Fibroblast of villous mesenchyme (primary cell): ENCODE results near the gene FBXO46. TPM values are rescaled to one million over a fixed set of nuclear protein-coding genes. Genes with fewer than 3 reads are reported as not detected.

Experiments used
- DNase-seq: peaks from one replicate; pipeline ENCODE4 v3.0.0-alpha.2; 2010; ENCODE audit warnings: low read depth
- H3K4me3 ChIP-seq: 2 replicates; pipeline ENCODE4 v1.5.1; 2011; ENCODE audit warnings: low read depth, mild to moderate bottlenecking, low read length
- CTCF ChIP-seq: IDR thresholded peaks from 2 replicates; pipeline ENCODE4 v1.5.1; 2012; ENCODE audit warnings: low read depth, mild to moderate bottlenecking, low read length; ENCODE audit not compliant: insufficient read depth
- total RNA-seq: library from RNA; depleted of rRNA; stranded (reverse); fragments of >200 nt; gene quantifications from 2 replicates; pipeline ENCODE4 v1.2.3, GENCODE V29; 2012

The FBXO46 gene
- total RNA-seq, 1 donor, result 12.5 TPM

- TF ChIP-seq CTCF, result no peak
Observed at GRCh38 chr19:45717983-45718650, 12.6 kb downstream of the FBXO46 start.

GRCh38 chr19:45717131-45717982, 13.3 kb downstream of the FBXO46 start:
- TF ChIP-seq CTCF, result peak; percentile 20
- peak; percentile 100 for DNase-seq
- H3K4me3 ChIP-seq, result peak overlapping the region; percentile 97

More at GRCh38 chr19:45717983-45718650, 12.6 kb downstream of the FBXO46 start:
- peak; percentile 42 for DNase-seq
- peak overlapping the region; percentile 51 for H3K4me3 ChIP-seq

- peak overlapping the region; percentile 97 for H3K4me3 ChIP-seq
- peak; percentile 18 for DNase-seq
- TF ChIP-seq CTCF, result no peak
Observed at GRCh38 chr19:45716359-45717130, 14.2 kb downstream of the FBXO46 start.

- H3K4me3 ChIP-seq, result no peak overlapping the region
- no peak for TF ChIP-seq CTCF
- DNase-seq, result no peak
Observed at GRCh38 chr19:45715139-45715538, 15.6 kb downstream of the FBXO46 start.

GRCh38 chr19:45713141-45713540, 17.6 kb downstream of the FBXO46 start:
- no peak for DNase-seq
- no peak overlapping the region for H3K4me3 ChIP-seq
- TF ChIP-seq CTCF, result no peak

- TF ChIP-seq CTCF, result no peak
- no peak overlapping the region for H3K4me3 ChIP-seq
- no peak for DNase-seq
Observed at GRCh38 chr19:45712699-45713067, 18.0 kb downstream of the FBXO46 start.
